IPS-18c (cell line): ENCODE results near the gene ACSF3.
A peak's percentile ranks its signal among the peaks of the same experiment; 100 is the strongest.

ENCODE experiments used
- H3K4me3 ChIP-seq: 2 replicates; pipeline ENCODE4 v1.7.0; 2013; ENCODE audit warnings: low read depth, mild to moderate bottlenecking, low read length, moderate library complexity; ENCODE audit not compliant: insufficient read depth
- H3K9me3 ChIP-seq: one replicate; pipeline ENCODE4 v1.6.1; 2013; ENCODE audit warnings: mild to moderate bottlenecking, low read length, moderate library complexity; ENCODE audit not compliant: control insufficient read depth, insufficient read depth

Gene ACSF3

GRCh38 chr16:89201439-89202377 is 108.1 kb downstream of the ACSF3 start:
- H3K4me3 ChIP-seq, result peak overlapping the region; percentile 63
- H3K9me3 ChIP-seq, result peaks cover 3% of the 10 kb centered on the region

GRCh38 chr16:89202422-89203215 is 109.0 kb downstream of the ACSF3 start:
- Histone ChIP-seq H3K4me3 (peak overlapping the region; percentile 38; the same call in 1 of the 2 replicates), H3K9me3 (peaks cover 3% of the 10 kb centered on the region)
